Calu3 (cell line): ENCODE results near the gene BMERB1. TPM values are rescaled to one million over a fixed set of nuclear protein-coding genes. Genes with fewer than 3 reads are reported as not detected.

Source experiments
- BruUV-seq: library from RNA; stranded (reverse); fragments of 400-500 nt; replicated peaks from 2 replicates; lab custom pipeline; 2021; lab: Mats Ljungman, UMichigan
- CTCF ChIA-PET: fragments of 300-600 bp; sonication (Branson Sonifier 250); formaldehyde crosslinking; loops from one replicate; lab custom pipeline; 2022; ENCODE audit warnings: antibody characterized with exemption; lab: Charles Lee
- DNase-seq: peaks from one replicate; pipeline ENCODE4 v3.0.0; 2022
- H3K27ac Mint-ChIP-seq: one replicate; pipeline ENCODE4 v1.8.0; 2022; ENCODE audit warnings: mixed read lengths; ENCODE audit not compliant: unreplicated experiment
- H3K27me3 Mint-ChIP-seq: one replicate; pipeline ENCODE4 v1.8.0; 2022; ENCODE audit warnings: mixed read lengths; ENCODE audit not compliant: unreplicated experiment
- H3K36me3 Mint-ChIP-seq: one replicate; pipeline ENCODE4 v1.8.0; 2022; ENCODE audit warnings: mild to moderate bottlenecking, moderate library complexity, mixed read lengths; ENCODE audit not compliant: insufficient read depth, unreplicated experiment
- H3K4me1 Mint-ChIP-seq: one replicate; pipeline ENCODE4 v1.8.0; 2022; ENCODE audit warnings: mild to moderate bottlenecking, low read depth, mixed read lengths; ENCODE audit not compliant: unreplicated experiment
- H3K4me3 Mint-ChIP-seq: one replicate; pipeline ENCODE4 v1.8.0; 2022; ENCODE audit warnings: mild to moderate bottlenecking, low read depth, moderate library complexity, mixed read lengths; ENCODE audit not compliant: unreplicated experiment
- H3K9me3 Mint-ChIP-seq: one replicate; pipeline ENCODE4 v1.8.0; 2022; ENCODE audit warnings: low read depth, mixed read lengths; ENCODE audit not compliant: unreplicated experiment
- CTCF ChIP-seq: fragments of 200-600 bp; IDR thresholded peaks from one replicate; pipeline ENCODE4 v1.8.0; 2022; ENCODE audit warnings: antibody characterized with exemption; ENCODE audit not compliant: unreplicated experiment
- intact Hi-C: fragments of 100-400 bp; cut with micrococcal nuclease; formaldehyde crosslinking; loops from one replicate; pipeline ENCODE4 v1.10.0; 2022; ENCODE audit not compliant: unreplicated experiment
- total RNA-seq: library from RNA; stranded (reverse); gene quantifications from 2 replicates; pipeline ENCODE4 v1.2.3, GENCODE V29; 2022

BMERB1 gene
- total RNA-seq, 1 experiment from 2014 or later, result 3.0 TPM

DNA sequence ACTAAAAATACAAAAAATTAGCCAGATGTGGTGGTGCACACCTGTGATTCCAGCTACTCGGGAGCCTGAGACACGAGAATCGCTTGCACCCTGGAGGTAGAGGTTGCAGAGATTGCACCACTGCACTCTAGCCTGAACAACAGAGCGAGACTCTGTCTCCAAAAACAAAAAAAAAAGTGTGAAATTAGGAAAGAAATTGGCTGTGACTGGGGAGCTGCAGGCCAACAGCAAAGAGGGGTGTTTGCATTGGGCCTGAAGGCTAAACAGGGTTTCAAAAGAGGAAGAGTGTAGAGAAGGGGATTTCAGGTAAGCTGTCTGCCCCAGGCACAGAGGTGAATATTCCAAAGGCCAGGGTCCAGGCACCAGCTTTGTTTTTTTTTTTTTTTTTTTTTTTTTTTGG lies 9.4 kb downstream of the BMERB1 start:
- intact Hi-C loops, result loop anchor here (10.0 kb wide), 1 partner anchor 201 kb away; the partner anchor contains the start of gene MARF1
- BruUV-seq, result no TSS peak
- Mint-ChIP-seq H3K27me3 (no peaks in the 10 kb centered on the region), H3K4me1 (peaks cover 33% of the 10 kb centered on the region), H3K9me3 (no peaks in the 10 kb centered on the region), H3K27ac (no peak overlapping the region), H3K4me3 (no peak overlapping the region), H3K36me3 (no peaks in the 10 kb centered on the region)
- CTCF ChIA-PET, result interaction anchor here (0.7 to 1.2 kb wide), 3 partner anchors 9 to 24 kb away, joined by 3 to 4 read pairs (median 4); partner anchors contain the start of gene BMERB1
- TF ChIP-seq CTCF, result no peak
- no peak for DNase-seq

DNA sequence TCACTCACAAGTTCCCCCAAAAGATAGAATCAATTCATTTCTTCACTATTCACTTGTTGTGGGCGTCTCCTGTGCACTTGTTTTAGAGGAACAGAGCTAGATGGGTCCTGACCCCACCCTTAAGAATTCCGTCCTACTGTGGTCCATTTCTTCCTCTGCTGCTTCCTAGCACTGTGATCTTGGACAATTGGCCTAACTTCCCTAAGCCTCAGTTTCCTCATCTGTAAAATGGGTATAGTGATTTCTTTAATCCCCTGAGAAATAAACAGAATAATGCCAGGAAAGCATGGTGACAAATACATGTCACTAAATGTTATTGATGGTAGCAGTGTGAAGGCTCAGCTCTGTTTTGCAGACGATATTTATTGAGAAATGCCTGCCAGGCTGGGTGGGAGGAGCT lies 9.9 kb downstream of the BMERB1 start:
- intact Hi-C loops, result loop anchor here (10.0 kb wide), 1 partner anchor 201 kb away; the partner anchor contains the start of gene MARF1
- no peaks in the 10 kb centered on the region for H3K36me3 Mint-ChIP-seq
- no peak for DNase-seq
- H3K4me3 Mint-ChIP-seq, result no peak overlapping the region
- TF ChIP-seq CTCF, result no peak
- no peak overlapping the region for H3K27ac Mint-ChIP-seq
- H3K27me3 Mint-ChIP-seq, result no peaks in the 10 kb centered on the region
- BruUV-seq, result no TSS peak
- no peaks in the 10 kb centered on the region for H3K9me3 Mint-ChIP-seq
- peaks cover 33% of the 10 kb centered on the region for H3K4me1 Mint-ChIP-seq
- CTCF ChIA-PET, result interaction anchor here (0.7 kb wide), 1 partner anchor 11 kb away, joined by 4 read pairs; no protein-coding TSS in a partner anchor

GRCh38 chr16:15445450-15445849 lies 11.1 kb downstream of the BMERB1 start:
- TF ChIP-seq CTCF, result no peak
- Mint-ChIP-seq H3K36me3 (no peaks in the 10 kb centered on the region), H3K4me3 (no peak overlapping the region), H3K4me1 (peaks cover 25% of the 10 kb centered on the region), H3K9me3 (no peaks in the 10 kb centered on the region), H3K27ac (no peak overlapping the region), H3K27me3 (no peaks in the 10 kb centered on the region)
- DNase-seq, result no peak
- intact Hi-C loops, result loop anchor here (10.0 kb wide), 1 partner anchor 199 kb away; the partner anchor contains the start of gene MARF1
- CTCF ChIA-PET, result no interaction called here
- no TSS peak for BruUV-seq

GRCh38 chr16:15446901-15447300 lies 12.5 kb downstream of the BMERB1 start:
- DNase-seq, result no peak
- CTCF ChIA-PET, result interaction anchor here (0.6 kb wide), 1 partner anchor 566 kb away, joined by 4 read pairs; no protein-coding TSS in a partner anchor
- Mint-ChIP-seq H3K27me3 (no peaks in the 10 kb centered on the region), H3K27ac (no peak overlapping the region), H3K4me3 (no peak overlapping the region), H3K36me3 (no peaks in the 10 kb centered on the region), H3K9me3 (no peaks in the 10 kb centered on the region), H3K4me1 (peaks cover 10% of the 10 kb centered on the region)
- TF ChIP-seq CTCF, result no peak
- intact Hi-C loops, result loop anchor here (10.0 kb wide), 1 partner anchor 198 kb away; the partner anchor contains the start of gene MARF1
- BruUV-seq, result no TSS peak
